ENCODE data around the gene NOS2. TPM values are rescaled to one million over a fixed set of nuclear protein-coding genes. Genes with fewer than 3 reads are reported as not detected.
"Not testable (repeated sequence)": the region's sequence is repeated elsewhere in the genome, so short reads cannot be mapped to it uniquely, and the experiment has no call there.

NOS2 gene
- total RNA-seq, 1 experiment from 2014 or later: 0.18 TPM

GRCh38 chr17:27748360-27748825 is 51.9 kb downstream of the NOS2 start:
- no peak for DNase-seq (ENCODE audit: low read depth, low spot score)
- in situ Hi-C loops (cut with HindIII; ENCODE audit: low pct_unique_long_range_greater_than_20kb, low sequenced_read_pairs): no loop called here

- in situ Hi-C loops (cut with HindIII; ENCODE audit: low pct_unique_long_range_greater_than_20kb, low sequenced_read_pairs): no loop called here
These were observed 52.6 kb downstream of the NOS2 start for GRCh38 chr17:27747462-27748359.

GRCh38 chr17:27746881-27747280 is 53.4 kb downstream of the NOS2 start:
- no peak for DNase-seq (ENCODE audit: low read depth, low spot score)
- in situ Hi-C loops (cut with HindIII; ENCODE audit: low pct_unique_long_range_greater_than_20kb, low sequenced_read_pairs): no loop called here

More at GRCh38 chr17:27747462-27748359, 52.6 kb downstream of the NOS2 start:
- DNase-seq (ENCODE audit: low read depth, low spot score): peak; percentile 5

- in situ Hi-C loops (cut with HindIII; ENCODE audit: low pct_unique_long_range_greater_than_20kb, low sequenced_read_pairs): not testable (repeated sequence)
These were observed 54.0 kb downstream of the NOS2 start for GRCh38 chr17:27746320-27746719.

GRCh38 chr17:27745207-27745830 is 55.0 kb downstream of the NOS2 start:
- DNase-seq (ENCODE audit: low read depth, low spot score); in situ Hi-C loops (cut with HindIII; ENCODE audit: low pct_unique_long_range_greater_than_20kb, low sequenced_read_pairs): not testable (repeated sequence)

More at GRCh38 chr17:27746320-27746719, 54.0 kb downstream of the NOS2 start:
- DNase-seq (ENCODE audit: low read depth, low spot score): not testable (repeated sequence)

GRCh38 chr17:27743281-27743885 is 56.9 kb downstream of the NOS2 start:
- DNase-seq (ENCODE audit: low read depth, low spot score): no peak
- in situ Hi-C loops (cut with HindIII; ENCODE audit: low pct_unique_long_range_greater_than_20kb, low sequenced_read_pairs): no loop called here

GRCh38 chr17:27741971-27742575 is 58.3 kb downstream of the NOS2 start:
- DNase-seq (ENCODE audit: low read depth, low spot score): no peak
- in situ Hi-C loops (cut with HindIII; ENCODE audit: low pct_unique_long_range_greater_than_20kb, low sequenced_read_pairs): no loop called here

- DNase-seq (ENCODE audit: low read depth, low spot score): no peak
These were observed 58.9 kb downstream of the NOS2 start for GRCh38 chr17:27741361-27741861.

GRCh38 chr17:27740541-27740940 is 59.8 kb downstream of the NOS2 start:
- in situ Hi-C loops (cut with HindIII; ENCODE audit: low pct_unique_long_range_greater_than_20kb, low sequenced_read_pairs); DNase-seq (ENCODE audit: low read depth, low spot score): not testable (repeated sequence)

More at GRCh38 chr17:27741361-27741861, 58.9 kb downstream of the NOS2 start:
- in situ Hi-C loops (cut with HindIII; ENCODE audit: low pct_unique_long_range_greater_than_20kb, low sequenced_read_pairs): no loop called here

- DNase-seq (ENCODE audit: low read depth, low spot score): no peak
- in situ Hi-C loops (cut with HindIII; ENCODE audit: low pct_unique_long_range_greater_than_20kb, low sequenced_read_pairs): no loop called here
These were observed 66.6 kb downstream of the NOS2 start for GRCh38 chr17:27733773-27734172.

- in situ Hi-C loops (cut with HindIII; ENCODE audit: low pct_unique_long_range_greater_than_20kb, low sequenced_read_pairs); DNase-seq (ENCODE audit: low read depth, low spot score): not testable (repeated sequence)
These were observed 67.6 kb downstream of the NOS2 start for GRCh38 chr17:27732746-27733145.

- peak; percentile 21 for DNase-seq (ENCODE audit: low read depth, low spot score)
- in situ Hi-C loops (cut with HindIII; ENCODE audit: low pct_unique_long_range_greater_than_20kb, low sequenced_read_pairs): not testable (repeated sequence)
These were observed 74.3 kb downstream of the NOS2 start for GRCh38 chr17:27725982-27726381.

- in situ Hi-C loops (cut with HindIII; ENCODE audit: low pct_unique_long_range_greater_than_20kb, low sequenced_read_pairs): no loop called here
- no peak for DNase-seq (ENCODE audit: low read depth, low spot score)
These were observed 78.5 kb downstream of the NOS2 start for GRCh38 chr17:27721797-27722196.

Small RNA genes within 50 kb of the gene (small RNA-seq; reads per million reads assigned to genes)
- gene AC130289.1: 0 reads per million in 2 experiments
- gene AC130289.2: 0 reads per million in 2 experiments

Other genes with a start within 250 kb of the NOS2 start
- gene LGALS9, start 169.3 kb downstream of the NOS2 start, total RNA-seq (2014; rRNA removed; shearing (Covaris generic)): not detected in 2 replicates
- 3.3 and 8.6 TPM in 2 replicates for gene LYRM9, start 92.8 kb upstream of the NOS2 start, total RNA-seq (2014; rRNA removed; shearing (Covaris generic))
- gene NLK, start 242.1 kb upstream of the NOS2 start, total RNA-seq (2014; rRNA removed; shearing (Covaris generic)): 42.4 and 43.2 TPM in 2 replicates